Gastrocnemius medialis (tissue), 4 donors: ENCODE data around the gene MRAS. TPM values are rescaled to one million over a fixed set of nuclear protein-coding genes. Genes with fewer than 3 reads are reported as not detected.

Source experiments
- ATAC-seq, 2 donors: fragments of 150-250 bp; one replicate each; pipeline ENCODE4 v1.9.1; 2016
- DNase-seq, 2 donors: peaks; one replicate each; pipeline ENCODE4 v3.0.0-alpha.2; 2019
- H3K27ac ChIP-seq, 4 donors: fragments of 200-600 bp; sonication (generic); 1 replicate in 1 of 4; 2 replicates in 3 of 4; pipeline ENCODE4 v1.5.1; 2016 to 2018; ENCODE audit warnings: mild to moderate bottlenecking in 2 of 4, moderate library complexity in 1 of 4
- H3K27me3 ChIP-seq, 3 donors: fragments of 200-600 bp; sonication (generic) in 2 of 3; 1 replicate in 1 of 3; 2 replicates in 2 of 3; pipeline versions ENCODE4 v1.5.1 to v1.6.0; 2016 to 2019; ENCODE audit warnings: mild to moderate bottlenecking in 1 of 3, moderate library complexity in 1 of 3
- H3K36me3 ChIP-seq, 2 donors: fragments of 200-600 bp; sonication (generic) in 1 of 2; one replicate each; pipeline ENCODE4 v1.5.1; 2017 to 2018
- H3K4me1 ChIP-seq, 2 donors: fragments of 200-600 bp; sonication (generic) in 1 of 2; one replicate each; pipeline ENCODE4 v1.5.1; 2016 to 2017; ENCODE audit warnings: mild to moderate bottlenecking in 2 of 2
- H3K4me3 ChIP-seq, 4 donors: fragments of 200-600 bp; sonication (generic) in 3 of 4; 1 replicate in 1 of 4; 2 replicates in 3 of 4; pipeline ENCODE4 v1.5.1; 2016 to 2019; ENCODE audit warnings: mild to moderate bottlenecking in 2 of 4
- H3K9me3 ChIP-seq, 3 donors: fragments of 200-600 bp; sonication (generic) in 2 of 3; 1 replicate in 1 of 3; 2 replicates in 2 of 3; pipeline ENCODE4 v1.5.1; 2016 to 2019
- CTCF ChIP-seq, 5 experiments: fragments of 450-650 bp in 3 of 5; fragments of 200-600 bp in 2 of 5; sonication (generic) in 2 of 5; IDR thresholded peaks in 4 of 5; conservative IDR thresholded peaks in 1 of 5; 1 replicate in 4 of 5; 2 replicates in 1 of 5; pipeline ENCODE4 v1.5.1; 2016 to 2019; ENCODE audit warnings: antibody characterized with exemption in 5 of 5, mild to moderate bottlenecking in 3 of 5, moderate library complexity in 3 of 5
- POLR2A ChIP-seq, 2 donors: fragments of 450-650 bp; IDR thresholded peaks; one replicate each; pipeline ENCODE4 v1.6.1; 2017; ENCODE audit warnings: antibody characterized with exemption in 2 of 2, mild to moderate bottlenecking in 2 of 2, moderate library complexity in 2 of 2
- in situ Hi-C, 4 donors: fragments of 200-750 bp; cut with MboI; loops; one replicate each; pipeline versions ENCODE4 v1.15.0 to v1.8.0; 2017; ENCODE audit warnings: low sequenced_read_pairs in 4 of 4
- intact Hi-C: fragments of 100-400 bp; cut with DNase I; formaldehyde crosslinking; loops from one replicate; pipeline ENCODE4 v1.15.1; 2023; ENCODE audit warnings: low total_unique reads
- total RNA-seq, 4 donors: library from RNA; depleted of rRNA; stranded (reverse); fragments of >200 nt; gene quantifications; one replicate each; pipeline versions ENCODE4 v1.1.0 to v1.2.3, GENCODE V29; 2016

The MRAS gene
- 100 to 1,000 TPM in 1 of 4 donors, 10 to 100 TPM in 3; 45.8 to 149 (median 57.7) TPM for total RNA-seq

DNA sequence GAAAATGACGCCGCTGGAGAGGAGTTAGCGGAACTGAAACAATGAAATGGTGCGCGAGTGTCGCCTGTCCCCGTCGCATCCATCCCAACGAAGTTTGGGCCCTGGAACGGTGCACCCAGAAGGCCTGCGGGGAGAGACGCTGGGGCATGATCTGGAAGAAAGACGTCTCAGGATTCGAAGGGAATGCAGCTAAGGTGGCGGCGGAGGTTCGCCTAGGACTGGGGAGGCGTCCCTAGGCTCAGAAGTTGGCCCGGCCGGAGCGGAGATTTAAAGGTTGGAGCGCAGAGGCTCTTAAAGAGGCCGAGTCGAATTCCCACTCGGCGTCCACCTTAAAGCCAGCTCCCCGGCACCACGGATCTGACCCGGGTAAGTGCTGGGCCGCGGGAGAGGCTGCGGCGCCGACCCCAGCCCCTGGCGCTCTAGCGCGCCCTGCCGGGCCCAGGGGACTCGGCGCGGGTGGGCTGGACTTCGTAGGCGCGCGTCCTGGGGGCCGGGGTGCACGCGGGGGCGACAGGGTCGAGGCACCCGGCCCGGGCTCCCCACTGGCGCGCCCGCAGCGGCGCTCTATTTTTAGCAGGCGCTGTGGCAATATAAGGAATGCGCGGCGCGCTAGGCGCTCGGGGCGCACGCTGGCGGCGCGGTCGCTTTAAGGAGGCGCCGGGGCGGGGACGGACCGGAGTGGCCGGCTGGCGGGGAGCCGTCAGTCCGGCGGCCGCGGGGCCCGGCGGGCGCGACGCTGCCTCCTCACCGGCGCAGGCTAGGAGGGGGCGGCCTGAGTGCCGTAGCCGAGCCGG lies at the start of gene MRAS:
Gene MRAS (plus strand): TSS at position 620 of the 794 bp plus-strand sequence. CDS start 24,305 bp downstream, outside the sequence.
- no peaks in the 10 kb centered on the region for H3K9me3 ChIP-seq
- ATAC-seq, result peak; percentile 57 to 76
- intact Hi-C loops, result loop anchor here (1.0 to 5.0 kb wide), 3 partner anchors 17 to 161 kb away; partner anchors contain the start of gene ARMC8
- peaks cover 37 to 41% of the 10 kb centered on the region in 2 donors for H3K4me1 ChIP-seq
- no peaks in the 10 kb centered on the region for H3K27me3 ChIP-seq
- in situ Hi-C loops, result loop anchor here in 1 of 4 donors (25.0 kb wide), 2 partner anchors 161 to 564 kb away; partner anchors contain the start of gene ARMC8
- H3K27ac ChIP-seq, result peak within 1 kb of the TSS; percentile 93 to 98 (median 97)
- TF ChIP-seq CTCF (IDR thresholded peaks at IDR 0.05 in 4 of 5, conservative IDR thresholded peaks at IDR 0.05 in 1 of 5) (peak; percentile 21 to 65 (median 51)), POLR2A (IDR thresholded peaks at IDR 0.05) (peak; percentile 94 to 98)
- H3K36me3 ChIP-seq, result peaks cover 0 to 3% of the 10 kb centered on the region in 2 donors
- H3K4me3 ChIP-seq, result peak within 1 kb of the TSS; percentile 63 to 87 (median 74)
- DNase-seq, result peak; percentile 73 to 88

GRCh38 chr3:138300647-138301046 lies 47.7 kb upstream of the MRAS start:
- in situ Hi-C loops, result no loop called here

DNA sequence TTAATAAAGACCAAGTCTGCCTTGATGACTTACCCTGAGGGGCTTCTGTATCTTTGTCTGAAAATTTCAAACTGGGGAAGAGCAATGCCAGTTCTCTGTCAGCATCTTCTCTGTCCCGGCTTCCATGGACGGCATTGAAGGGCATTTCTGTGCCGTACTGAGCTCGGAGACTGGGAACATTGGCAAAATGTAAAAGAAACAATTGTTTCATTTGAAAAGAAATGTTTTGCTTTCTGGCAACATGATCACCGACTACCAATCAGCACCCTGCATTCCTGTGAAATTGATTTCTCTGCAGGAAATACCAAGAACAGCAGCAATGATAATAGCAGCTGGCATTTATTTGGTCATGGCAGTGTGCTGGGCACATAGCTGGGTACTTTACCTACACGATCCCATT lies 44.9 kb upstream of the MRAS start:
- no peak for DNase-seq
- in situ Hi-C loops (no loop called here), intact Hi-C loops (no loop called here)
- Histone ChIP-seq H3K36me3 (peaks cover 0 to 3% of the 10 kb centered on the region in 2 donors), H3K27me3 (no peaks in the 10 kb centered on the region), H3K9me3 (peaks cover 0 to 8% (median 0%) of the 10 kb centered on the region in 3 donors), H3K27ac (peak overlapping the region in 1 of 4 donors; percentile 5), H3K4me1 (peaks cover 17 to 21% of the 10 kb centered on the region in 2 donors), H3K4me3 (no peak overlapping the region)
- ATAC-seq, result no peak
- TF ChIP-seq CTCF (IDR thresholded peaks at IDR 0.05 in 4 of 5, conservative IDR thresholded peaks at IDR 0.05 in 1 of 5), result no peak
- TF ChIP-seq POLR2A (IDR thresholded peaks at IDR 0.05), result no peak

More at GRCh38 chr3:138300647-138301046, 47.7 kb upstream of the MRAS start:
- TF ChIP-seq POLR2A (IDR thresholded peaks at IDR 0.05) (peak in 1 of 2 donors; percentile 10), CTCF (IDR thresholded peaks at IDR 0.05 in 4 of 5, conservative IDR thresholded peaks at IDR 0.05 in 1 of 5) (no peak)
- peak; percentile 71 to 83 for DNase-seq
- Histone ChIP-seq H3K27me3 (no peaks in the 10 kb centered on the region), H3K4me3 (no peak overlapping the region), H3K9me3 (no peaks in the 10 kb centered on the region), H3K4me1 (peaks cover 17 to 29% of the 10 kb centered on the region in 2 donors), H3K27ac (peak overlapping the region; percentile 80 to 87 (median 86)), H3K36me3 (peaks cover 0 to 28% of the 10 kb centered on the region in 2 donors)
- intact Hi-C loops, result no loop called here
- ATAC-seq, result peak; percentile 96 to 98

GRCh38 chr3:138307899-138308298 lies 40.5 kb upstream of the MRAS start:
- Histone ChIP-seq H3K4me3 (no peak overlapping the region), H3K36me3 (no peaks in the 10 kb centered on the region), H3K27me3 (no peaks in the 10 kb centered on the region), H3K4me1 (no peaks in the 10 kb centered on the region), H3K9me3 (peaks cover 0 to 8% (median 0%) of the 10 kb centered on the region in 3 donors), H3K27ac (no peak overlapping the region)
- TF ChIP-seq POLR2A (IDR thresholded peaks at IDR 0.05) (no peak), CTCF (IDR thresholded peaks at IDR 0.05 in 4 of 5, conservative IDR thresholded peaks at IDR 0.05 in 1 of 5) (no peak)
- in situ Hi-C loops, result no loop called here
- ATAC-seq, result no peak
- intact Hi-C loops, result no loop called here
- no peak for DNase-seq
